Measurements from ENCODE around the gene GON4L. TPM values are rescaled to one million over a fixed set of nuclear protein-coding genes. Genes with fewer than 3 reads are reported as not detected.

The GON4L gene
- polyA plus RNA-seq, 2 of the 4 experiments (the other 2 are of a cell fraction) = 15.3 to 23.1 TPM

DNA sequence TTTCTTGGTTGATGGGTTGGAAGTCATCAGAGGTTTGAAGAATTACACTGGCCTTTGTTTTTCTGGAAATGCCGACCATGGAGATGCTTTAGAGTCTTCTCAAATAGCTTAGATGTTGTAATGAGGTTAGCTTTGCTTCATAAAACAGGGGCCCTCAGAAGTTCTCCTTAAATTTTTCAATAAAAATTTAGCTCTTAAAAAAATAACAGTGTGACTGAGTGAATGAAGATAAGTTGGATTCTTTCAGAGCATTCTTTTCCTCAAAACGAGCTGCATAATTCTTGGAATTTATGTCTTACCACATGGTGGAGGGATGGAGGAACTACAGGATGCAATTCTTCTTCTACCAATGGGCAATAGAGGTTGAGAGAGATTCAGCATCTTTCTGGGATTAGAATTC, 25.8 kb upstream of the GON4L start:
- ChIA-PET POLR2A (interaction anchor here (1.0 kb wide), 1 partner anchor 28 kb away, joined by 3 read pairs; the partner anchor contains the start of gene RIT1), CTCF (interaction anchor here (0.9 to 1.4 kb wide), 3 partner anchors 8 to 16 kb away, joined by 3 to 4 read pairs (median 3); no protein-coding TSS in a partner anchor)
- TF ChIP-seq CHD2 (IDR thresholded peaks at IDR 0.05; ENCODE audit: low read length, partially characterized antibody) = no peak
- no peak for TF ChIP-seq POLR2A (IDR thresholded peaks at IDR 0.05; ENCODE audit: low read length)
- TF ChIP-seq KDM1A (IDR thresholded peaks at IDR 0.05; ENCODE audit: low read depth) = no peak
- TF ChIP-seq FOXS1 (CRISPR knock-in tag; IDR thresholded peaks at IDR 0.05) = no peak
- TF ChIP-seq PBX3 (IDR thresholded peaks at IDR 0.05) = no peak
- no peak for TF ChIP-seq ESRRA (IDR thresholded peaks at IDR 0.05; ENCODE audit: borderline replicate concordance, low read length)
- TF ChIP-seq EP300 (IDR thresholded peaks at IDR 0.05) = no peak
- no peak for TF ChIP-seq CHD4 (IDR thresholded peaks at IDR 0.05; ENCODE audit: borderline replicate concordance)
- no peak for TF ChIP-seq RAD21 (conservative IDR thresholded peaks at IDR 0.05 in 1 of 2, IDR thresholded peaks at IDR 0.05 in 1 of 2)
- TF ChIP-seq HDAC2 (IDR thresholded peaks at IDR 0.05) = no peak
- no peak for TF ChIP-seq GATA3 (IDR thresholded peaks at IDR 0.05; ENCODE audit: borderline replicate concordance)
- TF ChIP-seq, protein P1, sequence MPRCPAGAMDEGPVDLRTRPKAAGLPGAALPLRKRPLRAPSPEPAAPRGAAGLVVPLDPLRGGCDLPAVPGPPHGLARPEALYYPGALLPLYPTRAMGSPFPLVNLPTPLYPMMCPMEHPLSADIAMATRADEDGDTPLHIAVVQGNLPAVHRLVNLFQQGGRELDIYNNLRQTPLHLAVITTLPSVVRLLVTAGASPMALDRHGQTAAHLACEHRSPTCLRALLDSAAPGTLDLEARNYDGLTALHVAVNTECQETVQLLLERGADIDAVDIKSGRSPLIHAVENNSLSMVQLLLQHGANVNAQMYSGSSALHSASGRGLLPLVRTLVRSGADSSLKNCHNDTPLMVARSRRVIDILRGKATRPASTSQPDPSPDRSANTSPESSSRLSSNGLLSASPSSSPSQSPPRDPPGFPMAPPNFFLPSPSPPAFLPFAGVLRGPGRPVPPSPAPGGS (IDR thresholded peaks at IDR 0.05) = no peak
- no peak for TF ChIP-seq REST (IDR thresholded peaks at IDR 0.05)
- no peak for TF ChIP-seq RCOR1 (IDR thresholded peaks at IDR 0.05; ENCODE audit: low read depth, low read length)
- TF ChIP-seq HEYL (CRISPR knock-in tag; IDR thresholded peaks at IDR 0.05) = no peak
- TF ChIP-seq RARB (CRISPR knock-in tag; IDR thresholded peaks at IDR 0.05) = no peak
- no peak for TF ChIP-seq EHF (CRISPR knock-in tag; IDR thresholded peaks at IDR 0.05)
- no peak for TF ChIP-seq CEBPB (IDR thresholded peaks at IDR 0.05)
- TF ChIP-seq FOSL2 (IDR thresholded peaks at IDR 0.05) = no peak
- no peak for TF ChIP-seq FOSL2 (CRISPR knock-in tag; IDR thresholded peaks at IDR 0.05)
- no peak for FAIRE-seq
- no peak overlapping the region for H3K27ac ChIP-seq
- no peak overlapping the region for H3K4me3 ChIP-seq
- H3K9me3 ChIP-seq = no peaks in the 10 kb centered on the region
- H3K4me2 ChIP-seq = no peak overlapping the region
- 48% methylated on average over 2 of the region's 2 CpGs for WGBS (ENCODE audit: missing lambda C conversion rate)
- DNase-seq (ENCODE audit: low read depth in 1 of 2, low spot score in 1 of 2) = no peak
- ATAC-seq = no peak; a peak in 1 of 6 replicates
- no peaks in the 10 kb centered on the region for H3K4me1 ChIP-seq

- Histone ChIP-seq H3K4me3 (no peak overlapping the region), H3K9me3 (no peaks in the 10 kb centered on the region), H3K4me1 (no peaks in the 10 kb centered on the region), H3K4me2 (no peak overlapping the region), H3K27ac (no peak overlapping the region)
- no peak for ATAC-seq
- FAIRE-seq = no peak
- ChIA-PET POLR2A (interaction anchor here (1.0 kb wide), 1 partner anchor 29 kb away, joined by 3 read pairs; the partner anchor contains the start of gene RIT1), CTCF (interaction anchor here (0.9 to 1.4 kb wide), 3 partner anchors 8 to 17 kb away, joined by 3 to 4 read pairs (median 3); no protein-coding TSS in a partner anchor)
- DNase-seq (ENCODE audit: low read depth in 1 of 2, low spot score in 1 of 2) = no peak
- TF ChIP-seq, protein P2, sequence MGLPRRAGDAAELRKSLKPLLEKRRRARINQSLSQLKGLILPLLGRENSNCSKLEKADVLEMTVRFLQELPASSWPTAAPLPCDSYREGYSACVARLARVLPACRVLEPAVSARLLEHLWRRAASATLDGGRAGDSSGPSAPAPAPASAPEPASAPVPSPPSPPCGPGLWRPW (IDR thresholded peaks at IDR 0.05) = no peak
- no peak for TF ChIP-seq EHMT2 (IDR thresholded peaks at IDR 0.05; ENCODE audit: low read depth)
- no peak for TF ChIP-seq CTCF (IDR thresholded peaks at IDR 0.05)
- TF ChIP-seq HOXA7 (CRISPR knock-in tag; IDR thresholded peaks at IDR 0.05) = no peak
- TF ChIP-seq RARB (CRISPR knock-in tag; IDR thresholded peaks at IDR 0.05) = no peak
- TF ChIP-seq JUN (IDR thresholded peaks at IDR 0.05) = no peak
- TF ChIP-seq EHF (CRISPR knock-in tag; IDR thresholded peaks at IDR 0.05) = no peak
- no peak for TF ChIP-seq RAD21 (conservative IDR thresholded peaks at IDR 0.05 in 1 of 2, IDR thresholded peaks at IDR 0.05 in 1 of 2)
- no peak for TF ChIP-seq TFCP2L1 (CRISPR knock-in tag; IDR thresholded peaks at IDR 0.05)
- TF ChIP-seq CBX8 (IDR thresholded peaks at IDR 0.05) = no peak
- no peak for TF ChIP-seq MAX (IDR thresholded peaks at IDR 0.05)
- no peak for TF ChIP-seq REST (IDR thresholded peaks at IDR 0.05)
Measured at GRCh38 chr1:155882235-155882634, 25.2 kb upstream of the GON4L start.

All from A549 (cell line).